Calu3 (cell line): ENCODE data around the gene FARS2. TPM values are rescaled to one million over a fixed set of nuclear protein-coding genes. Genes with fewer than 3 reads are reported as not detected.

ENCODE experiments used
- BruUV-seq: library from RNA; stranded (reverse); fragments of 400-500 nt; replicated peaks from 2 replicates; lab custom pipeline; 2021; lab: Mats Ljungman, UMichigan
- CTCF ChIA-PET: fragments of 300-600 bp; sonication (Branson Sonifier 250); formaldehyde crosslinking; loops from one replicate; lab custom pipeline; 2022; ENCODE audit warnings: antibody characterized with exemption; lab: Charles Lee
- DNase-seq: peaks from one replicate; pipeline ENCODE4 v3.0.0; 2022
- H3K27ac Mint-ChIP-seq: one replicate; pipeline ENCODE4 v1.8.0; 2022; ENCODE audit warnings: mixed read lengths; ENCODE audit not compliant: unreplicated experiment
- H3K27me3 Mint-ChIP-seq: one replicate; pipeline ENCODE4 v1.8.0; 2022; ENCODE audit warnings: mixed read lengths; ENCODE audit not compliant: unreplicated experiment
- H3K36me3 Mint-ChIP-seq: one replicate; pipeline ENCODE4 v1.8.0; 2022; ENCODE audit warnings: mild to moderate bottlenecking, moderate library complexity, mixed read lengths; ENCODE audit not compliant: insufficient read depth, unreplicated experiment
- H3K4me1 Mint-ChIP-seq: one replicate; pipeline ENCODE4 v1.8.0; 2022; ENCODE audit warnings: mild to moderate bottlenecking, low read depth, mixed read lengths; ENCODE audit not compliant: unreplicated experiment
- H3K4me3 Mint-ChIP-seq: one replicate; pipeline ENCODE4 v1.8.0; 2022; ENCODE audit warnings: mild to moderate bottlenecking, low read depth, moderate library complexity, mixed read lengths; ENCODE audit not compliant: unreplicated experiment
- H3K9me3 Mint-ChIP-seq: one replicate; pipeline ENCODE4 v1.8.0; 2022; ENCODE audit warnings: low read depth, mixed read lengths; ENCODE audit not compliant: unreplicated experiment
- CTCF ChIP-seq: fragments of 200-600 bp; IDR thresholded peaks from one replicate; pipeline ENCODE4 v1.8.0; 2022; ENCODE audit warnings: antibody characterized with exemption; ENCODE audit not compliant: unreplicated experiment
- intact Hi-C: fragments of 100-400 bp; cut with micrococcal nuclease; formaldehyde crosslinking; loops from one replicate; pipeline ENCODE4 v1.10.0; 2022; ENCODE audit not compliant: unreplicated experiment
- total RNA-seq: library from RNA; stranded (reverse); gene quantifications from 2 replicates; pipeline ENCODE4 v1.2.3, GENCODE V29; 2022

Gene FARS2
- total RNA-seq, 1 experiment from 2014 or later: 13.4 TPM

GRCh38 chr6:5565971-5566370, 304.7 kb downstream of the FARS2 start:
- Mint-ChIP-seq H3K9me3 (no peaks in the 10 kb centered on the region), H3K36me3 (no peaks in the 10 kb centered on the region), H3K27me3 (no peaks in the 10 kb centered on the region), H3K4me1 (no peaks in the 10 kb centered on the region), H3K4me3 (no peak overlapping the region), H3K27ac (no peak overlapping the region)
- no peak for TF ChIP-seq CTCF
- no peak for DNase-seq
- CTCF ChIA-PET: interaction anchor here (0.6 kb wide), 1 partner anchor 48 kb away, joined by 4 read pairs; no protein-coding TSS in a partner anchor
- no TSS peak for BruUV-seq
- intact Hi-C loops: no loop called here

- intact Hi-C loops: no loop called here
- Mint-ChIP-seq H3K4me1 (no peaks in the 10 kb centered on the region), H3K27me3 (no peaks in the 10 kb centered on the region), H3K36me3 (no peaks in the 10 kb centered on the region), H3K27ac (no peak overlapping the region), H3K4me3 (no peak overlapping the region), H3K9me3 (no peaks in the 10 kb centered on the region)
- BruUV-seq: no TSS peak
- no peak for DNase-seq
- CTCF ChIA-PET: interaction anchor here (0.6 kb wide), 1 partner anchor 207 kb away, joined by 6 read pairs; no protein-coding TSS in a partner anchor
- no peak for TF ChIP-seq CTCF
Observed at GRCh38 chr6:5566718-5567117, 305.4 kb downstream of the FARS2 start.

GRCh38 chr6:5567352-5567751, 306.0 kb downstream of the FARS2 start:
- BruUV-seq: no TSS peak
- Mint-ChIP-seq H3K9me3 (no peaks in the 10 kb centered on the region), H3K27me3 (no peaks in the 10 kb centered on the region), H3K4me1 (no peaks in the 10 kb centered on the region), H3K27ac (no peak overlapping the region), H3K36me3 (no peaks in the 10 kb centered on the region), H3K4me3 (no peak overlapping the region)
- DNase-seq: no peak
- TF ChIP-seq CTCF: no peak
- intact Hi-C loops: no loop called here
- CTCF ChIA-PET: no interaction called here

GRCh38 chr6:5567890-5568289, 306.6 kb downstream of the FARS2 start:
- TF ChIP-seq CTCF: no peak
- CTCF ChIA-PET: no interaction called here
- H3K4me3 Mint-ChIP-seq: no peak overlapping the region
- H3K27me3 Mint-ChIP-seq: no peaks in the 10 kb centered on the region
- no peak for DNase-seq
- intact Hi-C loops: no loop called here
- no peaks in the 10 kb centered on the region for H3K9me3 Mint-ChIP-seq
- no peak overlapping the region for H3K27ac Mint-ChIP-seq
- no peaks in the 10 kb centered on the region for H3K36me3 Mint-ChIP-seq
- no TSS peak for BruUV-seq
- H3K4me1 Mint-ChIP-seq: no peaks in the 10 kb centered on the region
